ENCODE data around the gene BZW2.

Gene BZW2

GRCh38 chr7:16755397-16755796, 109.4 kb downstream of the BZW2 start:
- no peak for DNase-seq
